ENCODE data around the gene DZANK1.

- TF ChIP-seq RARB (CRISPR knock-in tag; IDR thresholded peaks at IDR 0.05) (no peak), ESRRG (CRISPR knock-in tag; IDR thresholded peaks at IDR 0.05) (no peak), CSRNP3 (CRISPR knock-in tag; IDR thresholded peaks at IDR 0.05) (no peak), ZFP3 (CRISPR knock-in tag; IDR thresholded peaks at IDR 0.05) (no peak), ISL1 (CRISPR knock-in tag; IDR thresholded peaks at IDR 0.05) (no peak), PATZ1 (CRISPR knock-in tag; IDR thresholded peaks at IDR 0.05; ENCODE audit: borderline replicate concordance) (no peak), ZFP30 (CRISPR knock-in tag; IDR thresholded peaks at IDR 0.05) (no peak), SNAI2 (CRISPR knock-in tag; IDR thresholded peaks at IDR 0.05) (no peak), GLIS3 (CRISPR knock-in tag; IDR thresholded peaks at IDR 0.05) (no peak), TSHZ2 (CRISPR knock-in tag; IDR thresholded peaks at IDR 0.05) (no peak), CREB5 (CRISPR knock-in tag; IDR thresholded peaks at IDR 0.05; ENCODE audit: low read depth) (no peak), OSR1 (CRISPR knock-in tag; IDR thresholded peaks at IDR 0.05) (no peak)
These were observed 78.0 kb downstream of the DZANK1 start for GRCh38 chr20:18388860-18389259.
